OCI-LY7 (cell line): ENCODE measurements around the gene C22orf23. TPM values are rescaled to one million over a fixed set of nuclear protein-coding genes. Genes with fewer than 3 reads are reported as not detected.
"Not testable (repeated sequence)": the region's sequence is repeated elsewhere in the genome, so short reads cannot be mapped to it uniquely, and the experiment has no call there.

Experiments
- BruUV-seq: library from RNA; stranded (reverse); fragments of 400-500 nt; replicated peaks from 2 replicates; lab custom pipeline; 2021; lab: Mats Ljungman, UMichigan
- CTCF ChIA-PET: fragments of 300-600 bp; sonication (Branson Sonifier 250); formaldehyde crosslinking; loops from one replicate; lab custom pipeline; 2022; ENCODE audit warnings: antibody characterized with exemption; ENCODE audit not compliant: unreplicated experiment; lab: Charles Lee
- POLR2A ChIA-PET: fragments of 300-600 bp; sonication (Branson Sonifier 250); formaldehyde crosslinking; loops from one replicate; lab custom pipeline; 2022; ENCODE audit warnings: antibody characterized with exemption; lab: Charles Lee
- DNase-seq: peaks from one replicate; pipeline ENCODE4 v3.0.0-alpha.2; 2015; ENCODE audit warnings: low spot score
- H2AFZ ChIP-seq: fragments of 200-600 bp; sonication (generic), shearing (Covaris generic); 2 replicates; pipeline ENCODE4 v1.6.1; 2014; ENCODE audit warnings: mild to moderate bottlenecking, antibody characterized with exemption, low read length, moderate library complexity
- H3K27ac ChIP-seq: fragments of 200-600 bp; sonication (generic); 2 replicates; pipeline ENCODE4 v1.5.1; 2014; ENCODE audit warnings: mixed run types, low read depth, mild to moderate bottlenecking, moderate library complexity, low read length, inconsistent platforms; ENCODE audit not compliant: poor library complexity, severe bottlenecking
- H3K36me3 ChIP-seq: fragments of 200-600 bp; sonication (generic); 2 replicates; pipeline ENCODE4 v1.6.1; 2014; ENCODE audit warnings: mild to moderate bottlenecking, antibody characterized with exemption, low read length, moderate library complexity, mixed read lengths; ENCODE audit not compliant: insufficient read depth
- H3K4me1 ChIP-seq: fragments of 200-600 bp; sonication (generic); 2 replicates; pipeline ENCODE4 v1.5.1; 2014; ENCODE audit warnings: mild to moderate bottlenecking, low read length; ENCODE audit not compliant: insufficient read depth, poor library complexity, severe bottlenecking
- H3K4me2 ChIP-seq: fragments of 200-600 bp; sonication (generic); 2 replicates; pipeline ENCODE4 v1.6.1; 2014; ENCODE audit warnings: mild to moderate bottlenecking, low read length
- H3K4me3 ChIP-seq: fragments of 200-600 bp; sonication (generic); 2 replicates; pipeline ENCODE4 v1.5.1; 2014; ENCODE audit warnings: mild to moderate bottlenecking, low read depth, low read length; ENCODE audit not compliant: poor library complexity, severe bottlenecking
- H3K79me2 ChIP-seq: fragments of 200-600 bp; sonication (generic); 2 replicates; pipeline ENCODE4 v1.6.1; 2016; ENCODE audit warnings: low read depth, mild to moderate bottlenecking, low read length, moderate library complexity, mixed read lengths; ENCODE audit not compliant: insufficient read depth
- H3K9me2 ChIP-seq: fragments of 200-600 bp; sonication (generic); 2 replicates; pipeline ENCODE4 v1.6.1; 2016; ENCODE audit warnings: mild to moderate bottlenecking, low read length, mixed read lengths; ENCODE audit not compliant: insufficient read depth
- H3K9me3 ChIP-seq: fragments of 200-600 bp; sonication (generic); 2 replicates; pipeline ENCODE4 v1.6.1; 2014; ENCODE audit warnings: mild to moderate bottlenecking, mixed run types, low read length, mixed read lengths
- H4K20me1 ChIP-seq: fragments of 200-600 bp; sonication (generic); 2 replicates; pipeline ENCODE4 v1.6.1; 2014; ENCODE audit warnings: mild to moderate bottlenecking, antibody characterized with exemption, low read length, moderate library complexity, mixed read lengths; ENCODE audit not compliant: insufficient read depth
- CTCF ChIP-seq: fragments of 200-600 bp; sonication (generic); conservative IDR thresholded peaks from 2 replicates; pipeline ENCODE4 v1.5.1; 2014; ENCODE audit warnings: mild to moderate bottlenecking, antibody characterized with exemption, low read length, moderate library complexity, mixed read lengths
- EZH2phosphoT487 ChIP-seq: fragments of 200-600 bp; sonication (generic); IDR thresholded peaks from 2 replicates; pipeline ENCODE4 v1.6.1; 2018; ENCODE audit warnings: low read depth, borderline replicate concordance, mild to moderate bottlenecking, mixed run types, antibody characterized with exemption, low read length, moderate library complexity, mixed read lengths
- intact Hi-C: fragments of 100-400 bp; cut with micrococcal nuclease; formaldehyde crosslinking; loops from one replicate; pipeline ENCODE4 v1.10.0; 2022; ENCODE audit not compliant: unreplicated experiment
- total RNA-seq, 2 experiments: library from RNA; depleted of rRNA in 1 of 2; stranded (reverse); fragments of >200 nt in 1 of 2; shearing (Covaris generic) in 1 of 2; gene quantifications; 2 replicates each; pipeline ENCODE4 v1.2.3, GENCODE V29; 2014 to 2022

The C22orf23 gene
- total RNA-seq, 2 experiments from 2014 or later, result 0.57 to 1.2 TPM

GRCh38 chr22:37957232-37957631 lies 3.8 kb upstream of the C22orf23 start:
- BruUV-seq, result no TSS peak

GRCh38 chr22:37955825-37956397 lies 2.5 kb upstream of the C22orf23 start:
- POLR2A ChIA-PET, result interaction anchor here (0.7 kb wide), 1 partner anchor 299 kb away, joined by 3 read pairs; no protein-coding TSS in a partner anchor
- CTCF ChIA-PET, result not testable (repeated sequence)

More at GRCh38 chr22:37957232-37957631, 3.8 kb upstream of the C22orf23 start:
- DNase-seq, result no peak
- Histone ChIP-seq H2AFZ (no peak overlapping the region), H3K4me2 (no peak overlapping the region), H3K79me2 (peaks cover 15% of the 10 kb centered on the region), H3K4me1 (peaks cover 16% of the 10 kb centered on the region), H3K36me3 (peaks cover 61% of the 10 kb centered on the region), H4K20me1 (peaks cover 7% of the 10 kb centered on the region), H3K9me2 (no peaks in the 10 kb centered on the region), H3K27ac (no peak overlapping the region), H3K4me3 (no peak overlapping the region), H3K9me3 (no peaks in the 10 kb centered on the region)
- POLR2A ChIA-PET, result interaction anchor here (0.5 kb wide), 1 partner anchor 18 kb away, joined by 4 read pairs; no protein-coding TSS in a partner anchor
- TF ChIP-seq CTCF (no peak), EZH2phosphoT487 (no peak)
- intact Hi-C loops, result no loop called here
- CTCF ChIA-PET, result no interaction called here

GRCh38 chr22:37954686-37955085 lies 1.3 kb upstream of the C22orf23 start:
- DNase-seq, result no peak
- TF ChIP-seq EZH2phosphoT487, result no peak
- TF ChIP-seq CTCF, result no peak
- H4K20me1 ChIP-seq, result peaks cover 7% of the 10 kb centered on the region
- peak overlapping the region; percentile 89 for H3K4me2 ChIP-seq
- peaks cover 16% of the 10 kb centered on the region for H3K4me1 ChIP-seq
- H3K27ac ChIP-seq, result no peak overlapping the region
- POLR2A ChIA-PET, result interaction anchor here (0.6 to 1.6 kb wide), 6 partner anchors 13 to 75 kb away, joined by 3 to 7 read pairs (median 4); no protein-coding TSS in a partner anchor
- no peaks in the 10 kb centered on the region for H3K9me3 ChIP-seq
- no peaks in the 10 kb centered on the region for H3K9me2 ChIP-seq
- H3K36me3 ChIP-seq, result peaks cover 36% of the 10 kb centered on the region
- H2AFZ ChIP-seq, result no peak overlapping the region
- CTCF ChIA-PET, result interaction anchor here (0.6 kb wide), 1 partner anchor 255 kb away, joined by 3 read pairs; no protein-coding TSS in a partner anchor
- peak overlapping the region; percentile 98 for H3K4me3 ChIP-seq
- H3K79me2 ChIP-seq, result peaks cover 15% of the 10 kb centered on the region
- no TSS peak for BruUV-seq
- intact Hi-C loops, result no loop called here

More at GRCh38 chr22:37955825-37956397, 2.5 kb upstream of the C22orf23 start:
- Histone ChIP-seq H3K79me2 (peaks cover 15% of the 10 kb centered on the region), H3K4me1 (peaks cover 16% of the 10 kb centered on the region), H3K36me3 (peaks cover 48% of the 10 kb centered on the region)
- H3K9me3 ChIP-seq, H3K9me2 ChIP-seq, BruUV-seq, H4K20me1 ChIP-seq, H3K4me3 ChIP-seq, H3K27ac ChIP-seq, H3K4me2 ChIP-seq, DNase-seq, H2AFZ ChIP-seq, intact Hi-C loops: not testable (repeated sequence)
